Coronary artery (tissue), 2 donors: ENCODE data around the gene CREB5.

Source experiments
- DNase-seq: peaks from one replicate; pipeline ENCODE4 v3.0.0-alpha.2; 2017; ENCODE audit warnings: low spot score
- H3K27ac ChIP-seq, 2 donors: fragments of 200-600 bp; sonication (generic); one replicate each; pipeline ENCODE4 v1.5.1; 2016 to 2019
- H3K4me3 ChIP-seq: fragments of 200-600 bp; sonication (generic); 2 replicates; pipeline ENCODE4 v1.5.1; 2016; ENCODE audit warnings: mild to moderate bottlenecking, moderate library complexity
- CTCF ChIP-seq: fragments of 200-600 bp; sonication (generic); IDR thresholded peaks from one replicate; pipeline ENCODE4 v1.5.1; 2019; ENCODE audit warnings: antibody characterized with exemption

CREB5 gene

GRCh38 chr7:28375729-28376128, 36.6 kb upstream of the CREB5 start:
- TF ChIP-seq CTCF: no peak
- DNase-seq: no peak
- Histone ChIP-seq H3K27ac (no peak overlapping the region), H3K4me3 (no peak overlapping the region)

- no peak for DNase-seq
- TF ChIP-seq CTCF: no peak
- Histone ChIP-seq H3K4me3 (no peak overlapping the region), H3K27ac (no peak overlapping the region)
Measured at GRCh38 chr7:28376634-28377033, 35.7 kb upstream of the CREB5 start.

GRCh38 chr7:28378574-28379149, 33.7 kb upstream of the CREB5 start:
- H3K4me3 ChIP-seq: no peak overlapping the region
- no peak for TF ChIP-seq CTCF
- no peak for DNase-seq
- no peak overlapping the region for H3K27ac ChIP-seq

- Histone ChIP-seq H3K27ac (no peak overlapping the region), H3K4me3 (no peak overlapping the region)
- TF ChIP-seq CTCF: no peak
- DNase-seq: no peak
Measured at GRCh38 chr7:28381466-28381865, 30.9 kb upstream of the CREB5 start.

GRCh38 chr7:28382144-28382543, 30.2 kb upstream of the CREB5 start:
- no peak overlapping the region for H3K4me3 ChIP-seq
- no peak overlapping the region for H3K27ac ChIP-seq
- TF ChIP-seq CTCF: no peak
- no peak for DNase-seq

- no peak for DNase-seq
- TF ChIP-seq CTCF: no peak
- no peak overlapping the region for H3K27ac ChIP-seq
- H3K4me3 ChIP-seq: no peak overlapping the region
Measured at GRCh38 chr7:28383975-28384374, 28.3 kb upstream of the CREB5 start.

- peak; percentile 51 for TF ChIP-seq CTCF
- peak overlapping the region; percentile 58 for H3K4me3 ChIP-seq
- no peak overlapping the region for H3K27ac ChIP-seq
- DNase-seq: no peak
Measured at GRCh38 chr7:28389504-28390395, 22.6 kb upstream of the CREB5 start.
